Activated T-cell treated with anti-CD3 and anti-CD28 coated beads, Interleukin-2, amount 50 U/mL, for 24 hours (primary cell): ENCODE measurements around the gene SUFU.

ENCODE experiments used
- DNase-seq: peaks from one replicate; pipeline ENCODE4 v3.0.0-alpha.2; 2020
- H3K27ac Mint-ChIP-seq: 2 replicates; pipeline ENCODE4 v1.8.0; 2020; ENCODE audit warnings: mild to moderate bottlenecking, mixed read lengths
- H3K27me3 Mint-ChIP-seq: 2 replicates; pipeline ENCODE4 v1.8.0; 2020; ENCODE audit warnings: mixed read lengths
- H3K36me3 Mint-ChIP-seq: 2 replicates; pipeline ENCODE4 v1.8.0; 2020; ENCODE audit warnings: low read depth, mixed read lengths
- H3K4me1 Mint-ChIP-seq: 2 replicates; pipeline ENCODE4 v1.8.0; 2020; ENCODE audit warnings: low read depth, mixed read lengths
- H3K4me3 Mint-ChIP-seq: 2 replicates; pipeline ENCODE4 v1.8.0; 2020; ENCODE audit warnings: mild to moderate bottlenecking, moderate library complexity, mixed read lengths
- H3K9me3 Mint-ChIP-seq: 2 replicates; pipeline ENCODE4 v1.8.0; 2020; ENCODE audit warnings: mixed read lengths

SUFU gene

DNA sequence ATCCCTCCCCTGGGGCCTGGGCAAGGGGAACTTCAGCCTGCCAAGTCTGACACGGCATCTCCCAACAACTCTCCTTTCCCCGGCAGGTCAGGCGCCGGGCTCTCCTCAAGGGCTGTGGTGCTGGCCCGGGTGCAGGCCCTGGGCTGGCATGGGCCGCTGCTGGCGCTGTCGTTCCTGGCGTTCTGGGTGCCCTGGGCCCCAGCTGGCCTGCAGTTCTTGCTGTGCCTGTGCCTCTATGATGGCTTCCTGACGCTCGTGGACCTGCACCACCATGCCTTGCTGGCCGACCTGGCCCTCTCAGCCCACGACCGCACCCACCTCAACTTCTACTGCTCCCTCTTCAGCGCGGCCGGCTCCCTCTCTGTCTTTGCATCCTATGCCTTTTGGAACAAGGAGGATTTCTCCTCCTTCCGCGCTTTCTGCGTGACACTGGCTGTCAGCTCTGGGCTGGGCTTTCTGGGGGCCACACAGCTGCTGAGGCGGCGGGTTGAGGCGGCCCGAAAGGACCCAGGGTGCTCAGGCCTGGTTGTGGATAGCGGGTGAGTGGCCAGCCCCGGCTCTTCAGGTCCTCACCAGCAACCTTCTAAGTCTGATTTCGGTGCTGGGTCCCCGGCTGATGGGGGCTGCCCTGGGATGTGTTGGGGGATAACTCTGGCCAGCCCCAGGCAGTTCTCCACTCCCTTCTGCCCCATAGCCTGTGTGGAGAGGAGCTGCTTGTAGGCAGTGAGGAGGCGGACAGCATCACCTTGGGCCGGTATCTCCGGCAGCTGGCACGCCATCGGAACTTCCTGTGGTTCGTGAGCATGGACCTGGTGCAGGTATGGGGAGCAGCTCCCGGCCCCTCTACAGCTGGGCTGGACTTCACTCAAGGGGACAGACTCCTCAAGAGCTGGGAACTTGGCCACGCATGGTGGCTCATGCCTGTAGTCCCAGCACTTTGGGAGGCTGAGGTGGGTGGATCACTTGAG lies 32.9 kb upstream of the SUFU start:
- peaks cover 60% of the 10 kb centered on the region for H3K36me3 Mint-ChIP-seq
- H3K4me3 Mint-ChIP-seq: no peak overlapping the region
- H3K4me1 Mint-ChIP-seq: peaks cover 21% of the 10 kb centered on the region
- no peak for DNase-seq
- H3K9me3 Mint-ChIP-seq: no peaks in the 10 kb centered on the region
- H3K27ac Mint-ChIP-seq: no peak overlapping the region
- H3K27me3 Mint-ChIP-seq: no peaks in the 10 kb centered on the region

GRCh38 chr10:102473445-102474331 lies 30.1 kb upstream of the SUFU start:
- no peaks in the 10 kb centered on the region for H3K27me3 Mint-ChIP-seq

DNA sequence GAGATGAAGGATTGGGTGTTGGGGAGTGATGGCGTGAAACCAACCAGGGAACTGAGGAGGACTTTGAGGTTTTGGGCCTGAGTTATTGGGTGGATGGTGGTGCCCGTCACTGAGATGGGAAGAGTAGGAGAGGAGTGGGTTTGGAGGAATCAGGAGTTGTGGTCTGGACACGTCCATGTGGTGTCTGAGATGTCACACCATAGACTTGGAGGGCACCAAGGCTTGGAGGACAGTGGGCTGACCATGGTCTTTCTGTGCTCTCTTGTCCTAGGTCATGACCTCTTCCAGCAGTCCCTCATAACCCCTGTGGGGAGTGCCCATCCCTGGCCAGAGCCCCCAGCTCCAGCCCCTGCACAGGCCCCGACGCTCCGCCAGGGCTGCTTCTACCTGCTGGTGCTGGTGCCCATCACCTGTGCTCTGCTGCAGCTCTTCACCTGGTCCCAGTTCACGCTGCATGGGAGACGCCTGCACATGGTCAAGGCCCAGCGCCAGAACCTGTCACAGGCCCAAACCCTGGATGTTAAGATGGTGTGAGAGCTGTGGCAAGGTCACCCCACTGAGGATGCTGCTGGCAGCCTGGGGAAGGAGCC lies 28.2 kb upstream of the SUFU start:
- H3K4me1 Mint-ChIP-seq: peaks cover 34% of the 10 kb centered on the region
- DNase-seq: no peak
- no peak overlapping the region for H3K4me3 Mint-ChIP-seq
- no peaks in the 10 kb centered on the region for H3K27me3 Mint-ChIP-seq
- H3K27ac Mint-ChIP-seq: peak overlapping the region; percentile 51
- no peaks in the 10 kb centered on the region for H3K9me3 Mint-ChIP-seq
- H3K36me3 Mint-ChIP-seq: peaks cover 70% of the 10 kb centered on the region

More at GRCh38 chr10:102473445-102474331, 30.1 kb upstream of the SUFU start:
- DNase-seq: peak; percentile 45
- Mint-ChIP-seq H3K4me3 (no peak overlapping the region), H3K36me3 (peaks cover 69% of the 10 kb centered on the region), H3K27ac (peak overlapping the region; percentile 50), H3K4me1 (peaks cover 28% of the 10 kb centered on the region), H3K9me3 (no peaks in the 10 kb centered on the region)

- H3K27ac Mint-ChIP-seq: peak overlapping the region; percentile 68
Observed at GRCh38 chr10:102476466-102477141, 27.2 kb upstream of the SUFU start.

DNA sequence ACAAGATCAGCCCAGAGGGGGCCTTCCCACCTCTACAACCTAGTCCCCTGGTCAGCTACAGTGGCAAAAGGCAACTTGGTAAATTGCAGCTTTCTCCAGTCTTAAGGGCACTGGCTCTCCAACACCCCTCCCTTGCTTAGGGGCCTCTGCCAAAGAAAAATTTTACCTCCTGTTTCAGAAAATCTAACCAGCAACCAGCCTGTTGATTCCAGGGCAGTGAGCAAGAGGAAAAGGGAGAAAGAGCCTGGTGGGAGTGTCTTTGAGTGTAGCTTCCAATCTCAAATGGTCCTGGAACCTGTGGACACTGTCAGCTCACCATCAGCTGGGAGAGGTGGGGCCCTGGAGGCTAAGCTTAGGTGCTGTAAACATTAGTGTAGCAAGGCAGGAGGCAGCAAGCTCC lies 24.1 kb upstream of the SUFU start:
- DNase-seq: no peak
- peaks cover 17% of the 10 kb centered on the region for H3K4me1 Mint-ChIP-seq
- H3K36me3 Mint-ChIP-seq: peaks cover 86% of the 10 kb centered on the region

More at GRCh38 chr10:102476466-102477141, 27.2 kb upstream of the SUFU start:
- Mint-ChIP-seq H3K36me3 (peaks cover 72% of the 10 kb centered on the region), H3K27me3 (no peaks in the 10 kb centered on the region), H3K9me3 (no peaks in the 10 kb centered on the region), H3K4me3 (no peak overlapping the region), H3K4me1 (peaks cover 34% of the 10 kb centered on the region)
- DNase-seq: peak; percentile 41

GRCh38 chr10:102480396-102480795 lies 23.4 kb upstream of the SUFU start:
- peaks cover 90% of the 10 kb centered on the region for H3K36me3 Mint-ChIP-seq

More for the DNA sequence above, 24.1 kb upstream of the SUFU start:
- Mint-ChIP-seq H3K27ac (peak overlapping the region; percentile 87), H3K4me3 (no peak overlapping the region), H3K27me3 (no peaks in the 10 kb centered on the region), H3K9me3 (no peaks in the 10 kb centered on the region)

DNA sequence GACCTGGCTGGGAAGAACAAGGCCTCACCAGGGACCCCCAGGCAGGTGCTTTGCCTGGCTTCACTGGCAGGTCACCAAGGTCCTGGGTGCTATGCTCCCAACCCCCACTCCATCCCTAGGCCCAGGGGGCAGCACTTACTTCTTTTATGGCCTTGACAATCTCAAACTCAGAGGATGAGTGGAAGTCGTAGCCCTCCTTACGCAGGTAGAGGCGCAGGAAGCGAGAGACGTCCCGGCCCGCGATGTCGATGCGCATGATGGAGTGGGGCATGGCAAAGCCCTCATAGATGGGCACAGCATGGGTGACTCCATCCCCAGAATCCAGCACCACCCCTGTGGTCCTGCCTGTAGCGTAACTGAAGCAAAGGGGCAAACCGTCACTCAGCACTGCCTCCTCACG lies 19.8 kb upstream of the SUFU start:
- no peak for DNase-seq
- H3K36me3 Mint-ChIP-seq: peaks cover 100% of the 10 kb centered on the region
- H3K4me1 Mint-ChIP-seq: peaks cover 3% of the 10 kb centered on the region
- no peak overlapping the region for H3K4me3 Mint-ChIP-seq
- no peaks in the 10 kb centered on the region for H3K27me3 Mint-ChIP-seq
- peak overlapping the region; percentile 40 for H3K27ac Mint-ChIP-seq
- H3K9me3 Mint-ChIP-seq: no peaks in the 10 kb centered on the region

More at GRCh38 chr10:102480396-102480795, 23.4 kb upstream of the SUFU start:
- H3K27me3 Mint-ChIP-seq: no peaks in the 10 kb centered on the region
- no peak overlapping the region for H3K4me3 Mint-ChIP-seq
- no peak for DNase-seq
- peak overlapping the region; percentile 65 for H3K27ac Mint-ChIP-seq
- H3K4me1 Mint-ChIP-seq: peaks cover 13% of the 10 kb centered on the region
- H3K9me3 Mint-ChIP-seq: no peaks in the 10 kb centered on the region

DNA sequence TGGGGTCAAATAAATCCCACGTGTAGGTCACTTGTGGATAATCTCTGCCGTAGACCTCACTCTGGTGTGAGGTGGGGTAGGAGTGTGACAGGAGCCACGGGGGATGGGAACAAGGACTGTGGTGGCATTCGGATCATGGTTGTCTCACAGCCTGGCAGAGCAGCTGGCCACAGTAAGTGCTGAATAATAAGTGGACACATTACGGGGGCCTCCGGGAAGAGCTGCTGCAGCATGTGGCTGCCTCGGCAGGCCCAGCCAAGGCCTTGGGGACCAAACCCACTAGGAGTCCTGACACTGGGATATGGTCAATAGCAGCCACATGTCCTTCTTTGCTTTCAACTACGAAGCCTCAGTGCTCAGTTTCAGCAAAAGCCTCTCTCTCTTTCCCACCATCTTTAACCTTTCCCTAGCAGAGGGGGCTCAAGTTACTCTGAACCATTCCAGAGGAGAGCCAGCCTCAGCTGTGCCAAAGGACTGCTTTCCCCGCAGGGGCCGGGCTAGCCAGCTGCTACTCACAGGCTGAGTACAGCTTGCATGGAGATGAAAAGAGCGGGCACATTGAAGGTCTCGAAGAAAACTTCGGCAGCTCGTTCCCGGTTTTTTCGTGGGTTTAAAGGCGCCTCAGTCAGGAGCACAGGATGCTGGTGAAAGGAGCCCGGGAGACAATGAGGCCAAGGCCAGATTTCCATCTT lies 18.5 kb upstream of the SUFU start:
- Mint-ChIP-seq H3K4me1 (no peaks in the 10 kb centered on the region), H3K9me3 (no peaks in the 10 kb centered on the region), H3K27ac (peak overlapping the region; percentile 64), H3K4me3 (no peak overlapping the region), H3K36me3 (peaks cover 98% of the 10 kb centered on the region), H3K27me3 (no peaks in the 10 kb centered on the region)
- no peak for DNase-seq

DNA sequence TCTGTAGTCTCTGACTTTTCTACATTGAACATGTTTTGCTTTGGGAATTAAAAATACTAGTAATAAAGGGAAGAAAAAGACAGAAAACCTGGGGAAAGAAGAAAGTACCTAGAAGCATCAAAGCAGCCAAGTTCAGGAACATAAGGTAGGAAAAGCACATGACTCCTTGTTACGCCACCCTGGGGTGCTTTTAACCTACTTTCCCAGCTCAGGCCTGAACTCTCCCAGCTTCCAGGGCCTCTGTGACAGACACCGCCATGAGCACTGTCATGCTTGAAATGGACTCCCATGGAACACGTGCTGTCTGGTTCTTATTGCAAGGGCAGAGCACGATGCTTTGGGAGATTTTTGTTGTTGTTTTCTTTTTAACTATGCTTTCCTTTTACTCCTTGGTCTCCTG lies 12.6 kb upstream of the SUFU start:
- no peak overlapping the region for H3K4me3 Mint-ChIP-seq
- H3K9me3 Mint-ChIP-seq: no peaks in the 10 kb centered on the region
- peak overlapping the region; percentile 23 for H3K27ac Mint-ChIP-seq
- peaks cover 19% of the 10 kb centered on the region for H3K4me1 Mint-ChIP-seq
- no peaks in the 10 kb centered on the region for H3K27me3 Mint-ChIP-seq
- no peak for DNase-seq
- H3K36me3 Mint-ChIP-seq: peaks cover 79% of the 10 kb centered on the region

GRCh38 chr10:102492344-102492939 lies 11.3 kb upstream of the SUFU start:
- Mint-ChIP-seq H3K4me1 (peaks cover 26% of the 10 kb centered on the region), H3K27me3 (no peaks in the 10 kb centered on the region), H3K9me3 (no peaks in the 10 kb centered on the region), H3K36me3 (peaks cover 68% of the 10 kb centered on the region), H3K4me3 (no peak overlapping the region), H3K27ac (peak overlapping the region; percentile 49)
- no peak for DNase-seq

DNA sequence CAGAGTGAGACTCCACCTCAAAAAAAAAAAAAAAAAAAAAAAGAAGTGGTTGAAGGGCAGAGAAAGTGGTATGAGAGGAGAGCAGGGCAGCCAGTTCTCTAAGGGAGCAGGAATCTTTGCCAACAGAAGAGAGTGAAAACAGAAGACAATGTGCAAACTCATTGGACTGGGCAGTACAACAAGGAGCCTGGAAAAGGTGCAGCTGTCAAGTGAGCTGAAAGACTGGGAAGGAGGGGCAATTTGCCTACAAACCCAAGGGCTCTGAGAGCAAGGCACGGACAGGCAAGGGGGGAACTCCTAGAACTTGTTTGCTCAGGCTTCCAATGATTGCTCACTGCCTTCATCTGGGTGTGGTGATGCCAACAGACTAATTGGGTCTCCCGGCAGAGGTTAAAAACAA lies 10.8 kb upstream of the SUFU start:
- peaks cover 28% of the 10 kb centered on the region for H3K4me1 Mint-ChIP-seq
- H3K27me3 Mint-ChIP-seq: no peaks in the 10 kb centered on the region
- no peaks in the 10 kb centered on the region for H3K9me3 Mint-ChIP-seq
- no peak overlapping the region for H3K4me3 Mint-ChIP-seq
- H3K27ac Mint-ChIP-seq: peak overlapping the region; percentile 77
- peaks cover 64% of the 10 kb centered on the region for H3K36me3 Mint-ChIP-seq
- no peak for DNase-seq

DNA sequence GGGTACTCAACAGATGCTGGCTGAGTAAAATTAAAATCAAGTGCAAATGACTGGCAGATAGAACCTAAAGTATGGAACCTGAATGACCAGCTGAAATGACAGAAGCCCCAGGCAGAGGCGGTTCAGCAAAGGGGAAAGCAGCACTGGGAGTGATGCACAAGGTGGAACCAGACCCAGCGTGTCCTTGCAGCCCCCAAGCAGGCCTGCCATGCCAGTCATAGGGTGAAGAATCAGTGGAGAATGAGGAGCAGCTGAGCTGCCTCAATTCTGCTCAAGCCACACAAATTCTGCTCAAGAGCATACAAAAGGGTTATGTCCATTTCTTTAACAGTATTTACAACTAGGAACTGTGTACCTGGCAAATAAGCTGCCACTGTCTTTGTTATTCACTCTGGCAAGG lies 10.0 kb upstream of the SUFU start:
- no peak for DNase-seq
- Mint-ChIP-seq H3K27me3 (no peaks in the 10 kb centered on the region), H3K27ac (no peak overlapping the region), H3K4me3 (no peak overlapping the region), H3K4me1 (peaks cover 35% of the 10 kb centered on the region), H3K36me3 (peaks cover 59% of the 10 kb centered on the region), H3K9me3 (no peaks in the 10 kb centered on the region)

DNA sequence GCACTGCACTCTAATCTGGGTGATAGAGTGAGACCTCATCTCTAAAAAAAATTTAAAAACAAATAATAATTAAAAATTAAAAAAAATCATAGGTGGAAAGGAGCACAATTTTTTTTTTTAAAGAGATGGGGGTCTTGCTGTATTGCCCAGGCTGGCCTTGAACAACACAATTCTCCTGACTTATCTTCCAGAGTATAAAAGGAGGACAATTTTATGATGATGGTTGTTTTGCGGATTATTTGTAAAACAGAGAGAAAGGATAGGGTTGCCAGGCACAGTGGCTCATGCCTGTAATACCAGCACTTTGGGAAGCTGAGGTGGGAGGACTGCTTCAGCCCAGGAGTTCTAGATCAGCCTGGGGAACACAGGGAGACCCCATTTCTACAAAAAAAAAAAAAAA lies 6.2 kb upstream of the SUFU start:
- H3K36me3 Mint-ChIP-seq: peaks cover 37% of the 10 kb centered on the region
- no peak overlapping the region for H3K27ac Mint-ChIP-seq
- no peaks in the 10 kb centered on the region for H3K27me3 Mint-ChIP-seq
- no peaks in the 10 kb centered on the region for H3K9me3 Mint-ChIP-seq
- peaks cover 43% of the 10 kb centered on the region for H3K4me1 Mint-ChIP-seq
- no peak for DNase-seq
- no peak overlapping the region for H3K4me3 Mint-ChIP-seq
